GM12874 (cell line): Measurements from ENCODE around the gene ATP6V1D.
A peak's percentile ranks its signal among the peaks of the same experiment; 100 is the strongest.

Experiments
- TF ChIP-seq, protein P1 (sequence below): IDR thresholded peaks from 2 replicates; pipeline ENCODE4 v1.5.1; 2011; ENCODE audit warnings: low read depth, mild to moderate bottlenecking, control low read depth, low read length, moderate library complexity; ENCODE audit not compliant: insufficient read depth

The ATP6V1D gene

DNA sequence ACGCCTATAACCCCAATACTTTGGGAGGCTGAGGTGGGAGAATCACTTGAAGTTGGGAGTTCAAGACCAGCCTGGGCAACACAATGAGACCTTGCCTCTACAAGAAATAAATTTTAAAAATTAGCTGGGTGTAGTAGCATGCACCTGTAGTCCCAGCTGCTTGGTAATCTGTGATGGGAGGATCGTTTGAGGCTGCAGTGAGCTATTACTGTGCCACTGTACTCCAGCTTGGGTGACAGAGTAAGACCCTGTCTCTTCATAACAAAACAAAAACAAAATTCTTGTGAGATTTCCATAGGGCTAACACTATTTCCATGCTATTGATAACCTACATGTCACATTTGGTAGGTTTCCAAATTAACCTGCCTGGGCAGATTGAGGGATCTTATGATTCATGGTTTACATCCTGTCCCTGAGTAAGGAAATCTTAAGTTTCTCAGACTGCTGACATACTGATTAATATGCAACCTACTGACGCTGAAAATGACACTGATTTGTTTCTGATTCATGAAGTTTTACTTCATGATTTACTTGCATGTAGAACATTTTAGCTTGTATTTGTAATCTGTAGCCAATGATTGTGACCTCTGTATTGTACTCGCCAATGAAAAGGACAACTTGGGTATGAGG, 15.9 kb downstream of the ATP6V1D start:
- TF ChIP-seq, protein P1, sequence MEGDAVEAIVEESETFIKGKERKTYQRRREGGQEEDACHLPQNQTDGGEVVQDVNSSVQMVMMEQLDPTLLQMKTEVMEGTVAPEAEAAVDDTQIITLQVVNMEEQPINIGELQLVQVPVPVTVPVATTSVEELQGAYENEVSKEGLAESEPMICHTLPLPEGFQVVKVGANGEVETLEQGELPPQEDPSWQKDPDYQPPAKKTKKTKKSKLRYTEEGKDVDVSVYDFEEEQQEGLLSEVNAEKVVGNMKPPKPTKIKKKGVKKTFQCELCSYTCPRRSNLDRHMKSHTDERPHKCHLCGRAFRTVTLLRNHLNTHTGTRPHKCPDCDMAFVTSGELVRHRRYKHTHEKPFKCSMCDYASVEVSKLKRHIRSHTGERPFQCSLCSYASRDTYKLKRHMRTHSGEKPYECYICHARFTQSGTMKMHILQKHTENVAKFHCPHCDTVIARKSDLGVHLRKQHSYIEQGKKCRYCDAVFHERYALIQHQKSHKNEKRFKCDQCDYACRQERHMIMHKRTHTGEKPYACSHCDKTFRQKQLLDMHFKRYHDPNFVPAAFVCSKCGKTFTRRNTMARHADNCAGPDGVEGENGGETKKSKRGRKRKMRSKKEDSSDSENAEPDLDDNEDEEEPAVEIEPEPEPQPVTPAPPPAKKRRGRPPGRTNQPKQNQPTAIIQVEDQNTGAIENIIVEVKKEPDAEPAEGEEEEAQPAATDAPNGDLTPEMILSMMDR = no peak

DNA sequence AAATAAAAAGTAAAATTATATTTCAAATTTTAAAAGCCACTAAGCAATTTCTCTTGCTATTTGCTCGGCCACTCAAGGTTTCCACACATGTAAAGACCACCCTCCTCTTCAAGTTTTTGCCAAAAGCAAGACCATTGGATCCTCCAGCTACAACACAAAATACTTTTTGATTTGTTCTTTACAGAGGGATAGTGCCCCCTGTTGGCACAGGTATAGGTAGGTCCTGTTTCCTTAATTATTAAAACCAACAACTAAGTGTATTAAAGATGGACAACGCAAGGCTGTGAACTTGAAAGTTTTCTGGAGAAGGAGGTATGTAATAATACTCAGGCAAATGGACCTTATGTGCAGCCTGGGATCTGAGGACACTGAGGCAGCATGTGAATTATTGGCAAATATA, 23.8 kb downstream of the ATP6V1D start:
- TF ChIP-seq, protein P1 = peak; percentile 37; the same call in 1 of the 2 replicates

DNA sequence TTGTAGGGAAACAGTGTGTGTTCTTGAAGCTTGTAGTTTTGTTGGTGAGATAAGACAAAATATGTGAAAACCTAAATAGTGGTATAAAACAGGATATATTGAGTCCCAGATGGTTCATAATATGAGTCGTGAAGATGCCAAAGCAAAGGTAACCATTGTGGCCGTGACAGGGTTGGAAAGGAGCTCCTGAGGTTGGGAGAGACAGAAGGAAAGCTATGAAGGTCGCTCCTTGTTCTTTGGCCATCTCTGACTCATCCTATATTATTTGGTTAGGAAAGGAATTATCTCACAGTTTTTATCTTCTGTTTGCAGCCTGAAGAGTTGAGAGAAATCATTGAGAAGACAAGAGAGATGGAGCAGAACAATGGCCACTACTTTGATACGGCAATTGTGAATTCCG, 27.1 kb downstream of the ATP6V1D start:
- TF ChIP-seq, protein P1 = no peak

DNA sequence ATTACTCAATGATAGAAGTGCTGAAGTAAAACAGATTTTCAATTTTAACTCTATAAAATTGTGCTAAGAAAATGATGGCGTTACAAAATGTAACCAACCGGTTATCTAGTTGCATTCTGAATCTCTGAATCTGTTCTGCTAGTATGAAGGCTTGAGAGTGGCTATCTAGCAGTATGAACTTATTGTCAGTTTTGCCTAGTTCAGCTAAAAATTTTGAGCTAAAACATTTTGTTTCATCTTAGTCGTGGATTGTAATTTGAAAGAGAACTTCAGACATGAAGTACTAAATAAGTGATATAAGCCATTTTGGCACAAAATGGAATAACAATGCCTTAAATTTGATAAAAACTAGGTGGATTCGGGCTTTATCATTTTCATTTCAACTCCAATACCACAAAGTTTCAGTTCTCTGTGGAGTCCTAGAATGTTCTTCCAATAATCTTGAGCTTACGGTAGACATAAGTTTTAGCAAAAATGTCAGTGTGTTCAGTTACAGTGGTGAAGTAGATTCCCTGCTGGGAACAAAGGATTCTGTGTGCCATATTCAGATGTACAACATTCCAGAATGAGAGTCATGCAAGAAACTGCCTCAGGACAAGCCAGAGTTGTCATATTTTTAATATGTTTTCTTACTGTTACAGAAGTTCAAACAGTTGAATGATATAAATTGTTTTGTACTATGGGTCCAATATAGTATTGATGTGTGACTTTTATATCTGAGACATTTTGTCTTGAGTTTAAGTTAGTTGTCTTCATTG, 28.1 kb downstream of the ATP6V1D start:
- TF ChIP-seq, protein P1 = no peak

DNA sequence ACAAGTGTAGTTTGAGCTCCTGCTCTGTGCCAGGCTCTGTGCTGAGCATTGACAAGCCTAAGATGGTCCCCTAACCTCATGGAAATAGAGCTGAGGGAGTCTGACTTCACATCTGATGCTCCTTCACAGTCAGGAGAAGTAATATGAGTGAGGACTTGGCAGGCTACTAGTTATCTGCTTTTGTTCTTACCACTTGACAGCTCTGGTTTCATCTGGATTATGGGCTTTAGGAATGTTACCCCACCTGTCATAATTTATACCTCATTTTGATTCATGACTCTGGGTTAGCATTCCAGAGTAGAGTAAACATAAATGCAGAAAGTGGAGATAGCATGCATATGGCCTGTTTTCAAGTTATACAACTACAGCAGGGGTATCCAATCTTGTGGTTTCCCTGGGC, 40.5 kb downstream of the ATP6V1D start:
- TF ChIP-seq, protein P1 = no peak

DNA sequence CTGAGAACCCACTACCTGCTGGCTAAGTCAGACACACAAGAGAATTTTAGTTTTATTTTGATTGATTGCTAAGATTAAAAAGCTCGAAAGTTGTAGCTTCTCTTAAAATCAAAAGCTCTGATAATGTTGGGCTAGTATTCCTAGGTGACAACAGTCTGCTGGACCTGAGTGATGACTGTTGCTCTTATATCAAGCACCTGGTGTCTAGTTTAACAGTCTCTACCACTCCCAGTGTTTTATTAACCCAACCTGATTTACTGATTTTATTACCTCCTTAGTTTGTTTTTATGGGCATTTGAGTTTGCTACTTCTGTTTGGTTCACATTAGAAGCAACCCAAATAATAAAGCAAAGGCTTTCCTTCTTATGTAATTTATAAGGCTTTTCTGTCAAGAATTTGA, 41.8 kb downstream of the ATP6V1D start:
- TF ChIP-seq, protein P1 = no peak

DNA sequence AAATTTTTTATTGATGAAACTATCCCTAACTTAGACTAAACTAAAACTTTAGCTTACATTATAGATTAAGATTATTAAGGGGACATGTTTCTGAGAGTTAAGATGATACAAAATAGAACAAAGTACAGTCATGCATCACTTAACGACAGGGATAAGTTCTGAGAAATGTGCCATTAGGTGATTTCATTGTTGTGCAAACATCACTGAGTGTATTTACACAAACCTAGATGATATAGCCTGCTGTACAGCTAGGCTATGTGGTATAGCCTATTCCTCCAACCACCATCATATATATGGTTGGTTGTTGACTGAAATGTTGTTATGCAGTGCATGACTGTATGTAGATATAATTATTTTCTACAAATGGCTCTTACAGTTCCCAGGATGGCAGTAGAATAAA, 46.5 kb downstream of the ATP6V1D start:
- TF ChIP-seq, protein P1 = no peak
